Activated naive CD4-positive, alpha-beta T cell treated with Interleukin-2 at 50 U/mL for 16 hours (primary cell): ENCODE measurements around the gene SMG6.
A peak's percentile ranks its signal among the peaks of the same experiment; 100 is the strongest.
"Not testable (repeated sequence)": the region's sequence is repeated elsewhere in the genome, so short reads cannot be mapped to it uniquely, and the experiment has no call there.

Source experiments
- DNase-seq: peaks from one replicate; pipeline ENCODE4 v3.0.0-alpha.2; 2020

Gene SMG6

DNA sequence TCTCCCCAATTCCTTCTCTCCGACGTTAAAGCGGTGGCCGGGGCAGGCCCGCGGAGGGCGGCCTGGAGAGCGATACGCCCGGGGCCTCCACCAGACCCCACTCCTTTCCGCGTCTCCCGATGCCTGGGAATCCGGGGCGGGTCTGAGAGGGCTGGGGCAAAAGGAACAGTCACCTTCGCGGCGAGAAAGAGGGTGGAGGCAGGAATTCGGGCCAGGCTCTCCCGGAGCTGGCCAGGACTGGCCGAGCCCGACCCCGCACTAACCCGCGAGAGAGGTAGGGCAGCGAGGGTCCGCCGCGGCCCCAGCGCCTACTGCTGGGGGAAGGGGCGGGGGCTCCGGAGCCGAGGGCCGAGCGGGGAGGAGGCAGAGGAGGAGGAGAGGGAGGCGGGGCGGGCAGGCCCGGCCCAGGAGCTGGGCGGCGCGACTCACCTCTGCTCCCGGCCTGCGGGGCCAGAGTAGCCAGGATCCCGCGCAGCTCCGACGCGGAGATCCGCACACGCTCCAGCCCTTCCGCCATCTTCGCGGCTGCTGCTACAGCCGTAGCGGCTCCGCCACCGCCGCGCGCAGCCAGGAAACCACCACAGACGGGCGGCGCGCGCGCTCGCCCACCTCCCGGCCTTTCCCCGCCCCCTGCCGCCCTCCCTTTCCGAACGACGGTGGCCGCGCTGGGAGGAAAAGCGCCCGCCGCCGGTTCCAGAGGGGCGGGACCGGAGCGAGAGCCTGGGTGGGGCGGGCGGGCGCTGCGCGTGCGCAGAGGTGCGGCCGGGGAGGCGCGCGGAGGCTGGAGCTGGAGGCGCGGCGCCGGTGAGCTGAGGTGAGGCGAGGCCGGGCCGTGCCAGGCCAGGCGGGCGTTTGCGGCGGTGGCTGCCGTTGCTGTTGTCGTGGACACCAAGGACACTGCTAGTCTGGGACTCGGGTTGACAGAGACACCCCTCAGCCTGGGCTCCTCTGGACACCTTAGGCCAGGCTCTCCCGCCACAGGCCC, at the start of gene SMG6, which contains the start of gene SRR:
Gene SMG6, minus strand, starts transcription at position 582 of the 985 bp plus-strand sequence. Its CDS starts 65 bp downstream, at position 517.
Gene SRR, plus strand, starts transcription at position 747 of the 985 bp plus-strand sequence. CDS start 11,611 bp downstream, outside the sequence.
- DNase-seq, result peak; percentile 95

DNA sequence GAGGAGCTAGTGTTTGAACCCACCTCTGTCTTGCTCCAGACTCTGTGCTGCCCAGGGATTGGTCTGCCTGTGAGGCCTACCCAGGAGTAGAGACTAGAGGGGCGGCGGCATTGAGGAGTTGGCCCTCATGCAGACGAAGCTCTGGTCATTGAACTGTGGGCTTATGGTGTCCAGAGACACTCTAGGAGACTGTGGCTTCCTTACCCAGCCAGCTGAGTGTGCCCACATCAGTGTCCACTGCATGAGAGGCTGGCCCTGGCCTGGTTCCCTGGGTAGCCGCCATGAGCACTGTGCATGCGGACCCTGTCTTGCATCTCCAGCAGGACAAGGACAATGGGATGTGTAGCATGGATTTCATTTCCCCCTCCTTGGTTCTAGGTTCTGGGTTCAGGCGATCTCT, 47.7 kb upstream of the SMG6 start:
- no peak for DNase-seq

DNA sequence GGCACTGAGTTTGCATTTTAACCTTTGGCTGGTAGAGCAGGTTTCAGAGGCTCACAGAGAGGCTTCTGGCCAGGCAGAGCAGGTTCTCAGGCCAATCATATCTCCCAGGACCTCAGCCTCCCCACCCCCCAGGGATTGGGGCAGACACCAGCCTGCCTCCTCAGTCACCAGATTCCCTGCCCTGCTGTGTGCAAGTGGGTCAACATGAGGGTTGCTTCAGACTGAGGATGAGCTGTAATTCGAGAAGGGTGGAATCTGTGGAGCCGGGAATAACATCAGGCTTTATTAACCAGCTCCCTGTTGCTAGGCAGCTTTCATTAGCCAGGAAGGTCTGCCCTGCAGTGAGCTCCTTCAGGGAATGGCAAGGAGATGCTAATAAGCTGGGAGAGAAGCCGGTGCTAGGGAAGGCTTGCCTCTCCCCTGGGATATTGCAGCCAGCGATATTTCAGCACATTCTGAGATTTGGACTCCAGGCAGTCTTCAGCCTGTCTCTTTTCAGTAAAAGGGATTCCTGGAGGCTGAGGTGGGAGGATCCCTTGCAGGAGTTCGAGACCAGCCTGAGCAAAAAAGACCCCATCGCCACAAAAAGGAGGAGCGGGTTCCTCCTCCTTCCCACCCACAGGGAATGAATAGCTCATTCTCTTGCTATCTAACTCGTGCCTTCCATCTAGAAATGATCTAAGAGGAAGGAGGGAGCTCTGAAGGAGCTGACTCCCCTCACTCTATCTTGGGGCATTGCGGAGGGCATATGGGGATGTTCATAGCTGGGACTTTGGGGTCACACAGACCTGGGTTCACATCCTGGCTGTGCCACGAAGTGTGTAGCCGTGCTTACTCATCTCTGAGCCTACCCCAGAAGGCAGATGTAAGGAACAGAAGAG, 44.5 kb upstream of the SMG6 start:
- DNase-seq, result no peak

DNA sequence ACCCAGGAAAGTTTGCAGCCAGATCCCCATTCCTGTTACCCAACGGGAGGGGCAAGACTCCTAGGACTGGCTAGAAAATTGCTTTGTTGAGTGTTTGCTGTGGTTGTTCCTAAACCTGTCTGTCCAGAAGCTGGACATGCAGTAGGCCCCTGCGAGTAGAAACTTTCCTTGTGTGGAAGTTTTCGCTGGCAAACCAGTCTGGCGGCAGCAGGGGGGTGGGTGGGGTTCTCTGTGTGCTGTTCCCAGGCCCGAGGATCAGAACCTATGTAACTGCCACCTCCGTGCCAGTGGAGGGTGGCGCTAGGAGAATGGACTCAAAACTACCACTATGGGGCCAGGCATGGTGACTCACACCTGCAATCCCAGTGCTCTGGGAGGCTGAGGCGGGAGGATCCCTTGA, 42.9 kb upstream of the SMG6 start:
- DNase-seq, result no peak

DNA sequence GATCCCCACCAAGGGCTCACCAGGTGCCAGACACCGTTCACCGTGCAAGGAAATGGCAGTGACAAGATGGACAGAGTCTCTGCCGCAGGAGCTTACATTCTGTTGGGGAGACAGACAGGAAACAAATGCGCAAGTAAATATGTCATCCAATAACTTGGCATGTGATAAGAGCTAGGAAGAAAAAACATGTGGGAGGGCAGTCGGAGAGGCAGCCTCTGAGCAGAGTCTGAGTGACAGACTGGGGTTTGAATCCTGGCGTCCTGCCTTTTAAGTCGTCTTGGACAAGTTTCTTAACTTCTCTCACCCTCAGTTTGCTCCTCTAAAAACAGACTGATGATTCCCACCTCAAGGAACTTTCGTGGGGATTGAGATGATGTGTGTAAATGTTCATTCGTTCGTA, 40.9 kb upstream of the SMG6 start:
- no peak for DNase-seq

DNA sequence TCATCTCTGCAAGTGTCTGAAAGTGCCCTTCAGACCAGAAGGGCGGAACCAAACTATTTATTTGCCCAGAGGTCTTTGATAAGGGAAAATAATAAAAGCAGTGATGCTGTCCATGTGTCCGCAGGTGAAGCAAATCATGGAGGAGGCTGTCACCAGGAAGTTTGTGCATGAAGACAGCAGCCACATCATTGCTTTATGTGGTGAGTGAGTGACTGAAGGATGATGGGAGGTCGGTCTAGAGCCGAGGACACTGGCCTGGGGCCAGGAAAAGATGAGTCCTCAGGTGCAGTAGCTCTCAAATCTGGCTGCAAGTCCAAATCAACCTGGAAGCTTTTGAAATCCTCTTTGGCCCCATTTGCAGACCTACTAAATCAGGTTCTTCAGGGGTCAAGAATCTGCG, 39.8 kb upstream of the SMG6 start:
- peak; percentile 42 for DNase-seq

DNA sequence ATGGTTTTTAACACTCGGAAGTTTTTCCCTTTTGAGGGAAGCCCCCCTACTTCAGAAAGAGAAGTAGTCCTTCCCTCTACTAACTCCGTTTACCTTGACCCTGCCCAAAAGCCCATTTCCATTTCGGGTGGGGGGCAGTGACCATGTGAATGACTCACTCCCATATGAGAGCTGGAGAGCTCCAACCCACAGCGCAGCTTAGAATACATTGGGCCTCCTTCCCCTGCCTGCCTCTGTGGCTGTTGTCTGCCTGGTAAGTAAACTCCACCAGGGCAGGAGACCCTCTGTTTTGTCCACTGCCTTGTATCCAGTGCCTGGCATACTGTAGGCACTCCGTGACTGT, 34.7 kb upstream of the SMG6 start:
- DNase-seq, result no peak

GRCh38 chr17:2337544-2338314, 34.1 kb upstream of the SMG6 start:
- DNase-seq, result peak; percentile 60

- DNase-seq, result peak; percentile 74
Measured at GRCh38 chr17:2336852-2337543, 33.4 kb upstream of the SMG6 start, which contains the start of gene SGSM2. Gene SGSM2, plus strand, starts transcription at chr17:2337501. Its CDS starts 188 bp downstream, at chr17:2337689.

DNA sequence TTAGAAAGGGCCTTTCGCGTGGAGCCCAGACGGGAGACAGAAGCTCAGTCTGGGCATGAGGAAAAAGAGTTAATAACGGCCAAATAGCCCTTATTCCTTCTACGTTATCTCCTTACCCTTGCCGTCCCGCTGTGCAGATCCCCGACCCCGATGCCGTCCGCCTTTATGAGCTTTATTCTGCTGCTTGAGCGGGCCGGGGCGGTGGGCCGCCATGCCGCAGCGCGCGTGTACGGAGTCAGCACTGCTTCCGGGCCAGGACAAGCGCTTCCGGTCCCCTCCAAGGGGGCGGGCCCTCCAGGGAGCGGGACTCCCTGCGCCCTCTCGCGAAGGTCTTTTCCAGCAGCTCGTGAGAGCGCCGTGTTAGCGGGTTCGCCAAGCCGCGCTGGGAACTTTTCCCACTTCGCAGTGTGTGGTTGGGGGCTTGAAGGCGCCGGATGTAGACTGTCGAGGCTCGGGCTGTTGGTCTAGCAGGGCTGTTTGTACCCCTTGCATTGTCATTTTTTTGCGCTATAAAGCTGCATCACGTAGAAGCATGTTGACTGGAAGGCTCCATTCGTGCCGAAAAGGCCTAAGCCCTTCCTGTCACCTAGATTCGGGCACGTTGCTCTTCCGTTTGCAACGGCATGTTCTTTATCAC, 32.7 kb upstream of the SMG6 start, which contains the start of gene TSR1:
Gene TSR1, minus strand, starts transcription at position 243 of the 637 bp plus-strand sequence. Its CDS starts 30 bp downstream, at position 213.
- DNase-seq, result peak; percentile 92

DNA sequence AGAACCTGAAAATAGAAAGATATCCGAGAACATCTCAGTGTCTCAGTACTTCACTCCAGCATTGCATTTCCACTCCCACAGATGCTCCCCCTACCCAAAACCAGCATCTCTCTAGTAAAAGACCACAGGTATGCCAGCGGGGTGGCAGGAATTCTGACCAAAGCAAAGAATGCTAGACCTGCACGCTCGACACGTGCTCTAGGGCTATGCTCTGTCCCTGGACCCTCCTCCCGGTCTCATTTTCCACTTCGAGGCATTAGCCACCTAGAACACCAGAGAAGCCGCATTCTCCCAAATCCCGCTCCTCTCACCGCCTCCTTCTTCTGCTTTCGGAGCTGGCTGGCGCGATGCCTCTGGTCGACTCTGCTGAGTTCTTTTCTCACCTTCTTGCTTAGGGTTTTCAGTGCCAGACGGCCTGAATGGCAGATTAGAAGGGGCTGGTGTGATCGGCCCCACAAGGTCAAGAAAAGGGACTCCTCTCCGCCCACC, 32.2 kb upstream of the SMG6 start:
- DNase-seq, result no peak

- no peak for DNase-seq
Measured at GRCh38 chr17:2331303-2331702, 27.7 kb upstream of the SMG6 start.

- no peak for DNase-seq
Measured at GRCh38 chr17:2323629-2324314, 20.2 kb upstream of the SMG6 start.

DNA sequence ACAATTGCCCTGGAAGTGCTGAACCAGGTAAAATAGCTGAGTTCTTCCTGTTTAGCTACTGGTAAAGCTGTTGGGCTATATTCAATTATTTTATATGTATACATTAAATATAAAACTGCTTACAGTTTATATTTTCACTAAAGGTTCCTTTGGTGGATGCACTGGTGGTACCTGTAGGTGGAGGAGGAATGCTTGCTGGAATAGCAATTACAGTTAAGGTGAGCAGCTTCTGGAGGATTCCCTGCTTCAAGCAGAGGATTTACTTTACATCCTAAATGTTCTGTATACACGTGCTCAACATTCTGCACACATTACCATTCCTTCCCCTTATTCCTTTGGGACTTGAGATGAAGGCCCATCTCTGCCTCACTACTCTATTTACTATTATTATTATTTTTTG, 17.8 kb upstream of the SMG6 start:
- DNase-seq, result no peak

GRCh38 chr17:2319051-2319450, 15.5 kb upstream of the SMG6 start:
- DNase-seq, result no peak

DNA sequence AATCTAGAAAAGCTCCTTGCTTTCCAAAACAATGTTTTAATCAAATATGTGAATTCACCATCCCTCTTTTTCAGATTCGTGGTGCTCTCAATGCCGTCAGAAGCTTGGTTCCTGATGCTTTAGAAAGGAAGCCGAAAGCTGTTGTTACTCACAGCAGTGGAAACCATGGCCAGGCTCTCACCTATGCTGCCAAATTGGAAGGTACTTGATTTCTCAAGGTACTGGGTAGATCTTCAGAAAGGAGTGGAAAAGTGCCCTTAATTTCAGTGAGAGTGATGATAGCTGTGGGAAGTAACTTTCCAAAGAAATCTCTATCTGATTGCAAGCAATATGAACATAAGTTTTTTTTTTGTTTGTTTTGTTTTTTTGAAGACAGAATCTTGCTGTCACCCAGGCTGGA, 14.2 kb upstream of the SMG6 start:
- no peak for DNase-seq

GRCh38 chr17:2316916-2317205, 13.3 kb upstream of the SMG6 start:
- DNase-seq, result not testable (repeated sequence)

DNA sequence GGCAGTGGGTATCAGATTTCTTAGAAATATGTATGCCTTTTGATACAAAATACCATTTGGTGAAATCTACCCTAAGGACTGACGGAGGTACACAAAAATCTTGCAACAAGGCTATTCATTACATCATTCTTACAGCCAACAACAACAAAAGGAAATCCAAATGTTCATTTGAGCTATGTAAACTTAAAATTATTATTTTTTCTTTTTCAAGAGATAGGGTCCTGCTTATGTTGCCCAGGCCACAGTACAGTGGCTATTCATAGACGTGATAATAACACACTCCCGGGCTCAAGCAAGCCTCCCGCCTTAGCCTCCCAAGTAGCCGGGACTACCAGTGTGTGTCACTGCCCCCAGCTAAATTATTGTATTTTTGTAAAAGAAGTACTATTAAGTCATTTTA, 9.2 kb upstream of the SMG6 start:
- no peak for DNase-seq

- DNase-seq, result no peak
Measured at GRCh38 chr17:2309338-2310154, 6.0 kb upstream of the SMG6 start.

DNA sequence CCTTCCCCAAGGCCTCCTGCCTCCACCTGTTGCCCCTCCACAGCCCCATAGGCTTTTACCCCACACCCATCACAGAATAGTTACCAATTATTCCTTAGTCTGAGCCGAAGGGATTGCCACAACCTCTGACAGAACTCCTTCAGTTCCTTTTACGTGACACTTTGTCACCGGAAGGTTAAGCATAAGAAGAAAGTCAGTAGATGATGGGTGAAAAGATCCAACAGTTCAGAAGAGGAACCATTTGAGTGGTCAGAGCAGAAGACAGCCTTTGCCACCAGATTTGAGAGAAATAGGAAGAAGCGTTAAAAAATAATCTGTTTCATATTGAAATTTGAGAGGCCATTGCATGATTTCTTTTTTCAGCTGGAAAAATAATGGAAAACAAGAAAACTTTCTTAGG, 1.3 kb upstream of the SMG6 start:
- no peak for DNase-seq
